Activated T-helper 9 cell treated with anti-CD3 and anti-CD28 coated beads, Interleukin-2, amount 50 U/mL, for 16 hours (primary cell): Measurements from ENCODE around the gene KRTAP10-3.

ENCODE experiments used
- DNase-seq: peaks from one replicate; pipeline ENCODE4 v3.0.0-alpha.2; 2020; ENCODE audit warnings: low read depth

The KRTAP10-3 gene

DNA sequence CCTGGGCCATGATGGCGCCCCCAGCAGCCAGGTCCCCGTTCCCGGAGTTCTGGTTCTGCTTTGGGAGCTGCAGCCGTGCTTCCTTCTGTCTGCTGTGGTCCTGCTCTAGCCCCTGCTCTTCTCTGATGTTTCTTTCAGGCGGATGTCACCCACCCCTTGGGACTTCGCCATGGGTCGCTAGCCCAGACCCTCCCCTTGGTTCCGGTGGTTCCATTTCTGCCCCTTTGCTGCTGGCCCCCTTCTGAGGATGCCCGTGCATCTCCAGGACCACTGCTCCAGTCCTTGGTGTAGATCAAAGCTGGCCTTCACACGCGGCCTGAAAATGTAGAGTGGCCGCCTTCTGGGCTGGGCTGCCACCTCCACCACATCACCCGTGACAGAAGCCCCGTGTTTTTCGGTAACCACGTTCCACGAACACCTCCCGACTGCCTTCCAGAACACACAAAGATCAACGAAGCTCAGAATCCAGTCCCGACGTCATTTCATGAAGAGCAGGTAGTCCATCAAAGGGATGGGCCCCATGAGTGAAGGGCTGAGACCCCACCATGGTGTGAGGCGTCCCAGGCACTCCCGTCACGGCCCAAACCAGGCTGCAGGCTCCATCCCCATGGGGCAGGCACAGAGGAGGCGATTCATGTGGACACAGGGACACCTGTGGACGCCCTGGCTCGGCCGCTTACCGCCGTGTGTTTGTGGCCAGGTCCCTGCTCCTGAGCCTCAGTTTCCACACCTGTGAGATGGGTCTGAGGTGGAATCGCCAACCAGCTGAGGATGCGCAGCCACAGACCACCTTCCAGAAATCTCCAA is 43.0 kb downstream of the KRTAP10-3 start:
- no peak for DNase-seq

DNA sequence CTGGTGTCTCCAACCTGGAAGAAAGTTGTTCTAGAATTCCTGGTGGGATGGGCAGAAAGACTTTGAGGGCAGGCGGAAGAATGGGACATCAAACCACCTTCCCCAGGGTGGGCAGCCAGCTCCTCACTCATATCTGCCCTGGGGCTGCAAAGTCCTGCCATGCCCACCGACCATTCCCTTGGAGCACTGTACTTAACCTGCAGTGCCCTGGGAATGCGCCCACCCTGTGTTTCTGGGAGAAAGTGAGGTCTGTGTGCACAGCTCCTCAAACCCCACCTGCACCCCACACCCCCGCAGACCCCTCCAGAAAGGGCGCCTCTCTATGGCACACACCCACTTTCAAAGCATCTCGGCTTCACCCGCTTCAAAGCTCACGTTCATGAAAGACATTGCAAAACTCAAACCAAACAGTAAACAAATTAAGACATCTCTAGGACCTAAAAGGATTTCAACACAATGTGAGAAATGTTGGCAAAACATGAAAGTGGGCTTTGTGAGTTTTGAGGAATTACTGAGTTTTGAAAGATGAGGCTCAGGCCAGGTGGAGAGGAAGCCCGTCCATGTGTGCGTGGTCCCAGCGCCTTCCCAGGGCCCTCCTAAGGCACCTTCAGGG is 43.7 kb downstream of the KRTAP10-3 start:
- no peak for DNase-seq

DNA sequence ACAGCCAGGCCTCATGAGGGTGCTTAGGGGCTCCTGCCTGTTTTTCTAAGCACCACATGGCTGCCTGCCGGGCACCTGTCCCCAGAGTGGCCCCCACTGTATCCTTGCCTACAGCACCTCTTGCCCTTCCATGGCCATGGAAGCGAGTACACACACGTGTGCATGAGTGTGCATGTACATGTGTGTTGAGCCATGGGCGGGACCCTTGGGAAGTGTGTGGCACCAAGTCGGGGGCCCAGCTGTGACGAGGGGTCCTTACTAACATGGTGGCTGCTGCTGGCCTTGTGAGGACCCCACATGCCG is 44.4 kb downstream of the KRTAP10-3 start:
- DNase-seq, result no peak

DNA sequence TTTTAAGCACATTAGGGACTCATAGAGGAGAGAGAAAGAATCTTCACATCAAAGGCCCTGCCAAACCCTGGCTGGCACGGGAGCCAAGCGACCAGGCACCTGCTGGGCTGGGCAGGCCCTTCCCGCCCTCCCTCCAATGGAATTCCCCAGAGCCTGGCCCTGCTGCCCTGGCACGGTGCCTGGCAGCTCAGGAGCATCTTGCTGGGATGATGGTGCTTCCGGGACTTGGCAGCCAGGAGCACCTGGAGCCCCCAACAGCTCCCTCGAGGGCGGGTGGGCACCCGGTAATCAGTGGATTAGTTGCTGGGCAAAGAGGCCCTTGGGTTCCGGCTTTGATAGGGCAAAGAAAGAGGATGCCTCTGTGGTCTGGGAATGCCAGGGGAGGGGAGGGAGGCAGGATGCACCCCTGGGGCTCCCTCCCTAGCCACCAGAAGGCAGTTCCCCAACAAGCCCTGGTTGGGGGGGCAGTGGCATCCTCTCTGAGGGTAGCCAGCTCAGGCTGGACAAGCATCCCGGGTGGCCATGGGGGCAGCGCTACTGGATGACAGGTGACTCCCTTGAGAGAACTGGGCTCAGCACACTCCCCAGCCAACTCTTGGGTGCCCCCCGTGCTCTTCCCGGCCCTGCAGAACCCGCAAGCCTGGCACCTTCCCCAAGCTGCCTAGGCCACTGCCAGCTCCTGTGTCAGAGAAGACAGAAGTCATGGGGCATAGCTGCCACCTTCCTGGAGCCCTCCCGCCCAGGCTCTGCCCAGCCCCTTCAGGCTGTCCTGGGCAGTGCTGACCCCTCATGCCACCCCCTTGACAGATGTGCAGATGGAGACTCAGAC is 45.0 kb downstream of the KRTAP10-3 start:
- DNase-seq, result no peak

DNA sequence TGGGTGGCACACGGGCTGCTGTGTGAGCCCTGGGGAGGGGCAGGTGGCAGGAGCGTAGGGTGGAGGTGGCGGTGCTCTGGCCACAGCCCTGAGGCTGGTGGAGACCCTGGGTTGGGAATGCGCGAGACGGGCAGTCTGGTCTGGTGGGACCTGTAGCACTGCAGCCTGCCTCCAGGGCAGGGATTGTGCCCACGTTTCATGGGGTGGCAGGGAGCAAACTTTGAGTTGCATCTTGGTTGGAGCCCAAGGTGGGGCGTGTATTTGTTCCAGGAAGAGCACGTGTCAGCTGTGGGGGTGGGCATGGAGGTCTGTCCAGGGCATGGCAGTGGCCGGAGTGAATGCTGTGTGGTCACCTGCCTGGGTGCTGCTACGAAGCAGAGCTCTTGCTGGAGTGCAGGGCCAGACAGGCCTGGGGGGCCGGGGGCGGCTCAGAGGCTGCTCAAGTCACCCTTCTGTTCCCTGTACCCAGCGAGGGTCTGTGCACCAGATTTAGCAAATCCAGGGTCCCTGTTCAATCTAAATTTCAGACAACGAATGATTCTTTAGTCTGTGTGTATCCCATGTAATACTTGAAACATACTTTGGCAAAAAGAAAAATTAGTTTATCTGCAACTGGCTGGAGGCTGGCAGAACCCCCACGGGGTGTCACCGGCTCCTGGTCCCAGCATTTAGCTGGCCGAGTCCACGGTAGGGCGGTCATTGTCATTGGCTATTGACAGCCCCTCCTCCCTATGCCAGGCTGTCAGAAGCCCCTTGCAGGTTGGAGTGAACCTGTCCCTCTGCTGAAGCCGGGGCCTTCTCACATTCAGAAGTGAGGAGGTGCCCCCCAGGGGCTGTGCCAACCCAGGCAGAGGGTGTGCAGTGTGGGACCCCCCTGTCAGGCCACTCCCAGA is 45.9 kb downstream of the KRTAP10-3 start:
- DNase-seq, result no peak

DNA sequence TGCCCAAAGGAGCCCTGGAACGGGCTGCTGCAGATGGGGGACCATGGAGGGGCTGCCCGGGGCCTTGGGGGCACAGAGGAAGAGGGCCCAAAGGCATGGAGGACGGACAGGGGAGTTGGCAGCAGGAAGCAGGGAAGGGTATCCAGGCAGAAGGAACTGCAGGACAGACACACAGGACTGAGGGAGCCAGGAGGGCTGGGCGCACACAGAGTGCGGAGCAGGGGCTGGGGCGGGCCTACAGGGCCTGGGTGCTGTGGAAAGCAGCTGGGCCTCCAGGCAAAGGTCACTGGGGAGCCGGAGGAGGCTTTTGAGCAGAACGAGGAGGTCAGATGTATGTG is 46.7 kb downstream of the KRTAP10-3 start:
- DNase-seq, result no peak

DNA sequence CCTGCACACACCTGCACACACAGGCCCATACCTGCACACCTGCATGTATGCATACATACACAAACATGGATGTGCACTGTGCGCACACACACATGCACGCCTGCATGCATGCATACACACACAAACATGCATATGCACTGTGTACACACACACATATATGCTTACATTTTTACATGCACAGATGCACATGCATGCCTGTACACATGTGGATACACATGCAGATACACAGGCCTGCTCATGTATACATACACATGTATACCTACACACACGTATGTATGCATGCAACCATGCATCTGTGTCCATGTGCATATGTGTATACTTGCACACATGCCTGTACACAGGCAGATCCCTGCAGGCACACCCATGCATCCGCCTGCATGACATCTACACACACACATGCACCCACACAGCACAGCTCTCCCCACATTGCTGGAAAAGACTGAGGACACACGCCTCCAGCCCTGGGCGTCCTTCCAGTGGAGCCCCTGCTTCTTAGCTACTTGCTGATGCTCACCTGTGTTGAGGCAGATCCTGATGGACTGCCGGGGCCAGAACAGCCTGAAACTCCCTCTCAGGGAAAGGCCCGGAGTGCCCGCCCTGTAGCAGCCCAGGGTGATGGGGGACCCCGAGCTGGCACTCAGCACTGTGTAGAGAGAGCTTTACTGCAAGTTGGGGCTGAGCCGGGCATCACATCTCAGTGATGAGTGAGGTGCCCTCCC is 47.2 kb downstream of the KRTAP10-3 start:
- no peak for DNase-seq

DNA sequence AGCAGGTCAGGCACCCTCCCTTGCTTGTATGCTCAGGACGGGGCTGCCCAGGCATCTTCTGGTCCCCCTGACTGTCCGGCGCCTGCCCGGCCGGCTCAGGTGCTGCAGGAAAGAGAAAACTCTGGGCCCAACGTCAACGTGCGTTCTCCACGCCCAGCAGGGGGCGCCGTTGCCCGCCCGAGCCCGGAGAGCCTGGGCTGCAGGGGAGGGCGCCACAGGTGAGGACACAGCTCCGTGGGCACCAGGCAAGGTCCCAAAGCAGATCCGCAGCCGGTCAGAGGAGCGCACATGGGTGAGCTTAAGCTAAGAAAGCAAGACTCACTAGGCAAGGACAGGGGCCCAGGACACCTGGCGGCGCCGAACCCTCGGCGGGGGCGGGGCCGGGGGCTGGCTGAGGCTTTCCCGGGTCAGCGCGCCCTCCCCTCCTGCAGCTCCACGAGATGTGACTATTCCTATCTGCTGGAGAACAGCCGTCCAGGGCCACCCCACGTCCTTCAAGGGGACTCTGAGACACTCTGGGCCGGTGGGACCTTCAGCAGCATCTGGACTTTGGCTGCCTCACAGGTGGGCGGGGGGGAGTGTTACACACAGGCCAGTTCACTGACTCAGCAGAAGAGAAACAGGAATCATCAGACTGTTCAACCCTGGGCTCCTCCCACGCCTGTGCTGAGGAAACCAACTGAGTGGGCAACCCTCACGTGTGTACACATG is 47.9 kb downstream of the KRTAP10-3 start:
- DNase-seq, result peak; percentile 73

DNA sequence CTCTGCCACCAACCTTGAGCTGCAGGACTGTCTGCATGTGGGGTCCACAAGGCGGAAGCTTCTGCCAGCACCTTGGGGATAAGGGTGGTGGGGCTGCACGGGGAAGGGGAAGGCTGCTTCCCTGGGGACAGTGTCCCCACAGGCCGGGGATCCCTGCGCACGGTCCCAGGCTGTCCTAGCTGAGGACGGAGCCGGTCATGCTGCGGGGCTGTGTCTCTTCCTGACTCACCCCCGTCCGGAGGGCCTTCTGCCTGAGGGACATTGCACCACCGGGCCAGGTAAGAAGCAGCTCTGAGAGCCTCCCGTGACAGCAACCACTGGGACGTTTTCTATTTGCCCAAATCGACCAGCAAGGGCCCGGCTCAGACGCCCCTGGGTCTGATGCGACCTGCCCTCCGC is 48.5 kb downstream of the KRTAP10-3 start:
- no peak for DNase-seq

DNA sequence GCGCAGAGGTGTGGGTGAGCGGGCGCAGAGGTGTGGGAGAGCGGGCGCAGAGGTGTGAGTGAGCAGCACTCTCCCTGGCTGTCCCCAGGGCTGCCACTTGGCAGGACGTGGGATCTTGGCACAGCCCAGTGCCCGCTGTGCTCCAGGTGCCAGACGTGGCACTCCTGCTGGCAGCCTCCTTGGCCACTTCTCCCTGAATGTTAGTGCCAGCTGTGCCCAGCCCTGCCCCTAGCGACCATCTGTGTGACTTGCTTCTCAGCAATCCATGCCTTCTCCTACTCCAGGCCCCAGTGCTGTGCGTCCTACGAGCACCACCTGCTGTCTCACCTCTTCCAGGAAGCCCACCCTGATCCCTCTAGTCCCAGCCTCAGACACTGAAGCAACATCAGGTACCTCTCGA is 49.1 kb downstream of the KRTAP10-3 start:
- DNase-seq, result no peak

DNA sequence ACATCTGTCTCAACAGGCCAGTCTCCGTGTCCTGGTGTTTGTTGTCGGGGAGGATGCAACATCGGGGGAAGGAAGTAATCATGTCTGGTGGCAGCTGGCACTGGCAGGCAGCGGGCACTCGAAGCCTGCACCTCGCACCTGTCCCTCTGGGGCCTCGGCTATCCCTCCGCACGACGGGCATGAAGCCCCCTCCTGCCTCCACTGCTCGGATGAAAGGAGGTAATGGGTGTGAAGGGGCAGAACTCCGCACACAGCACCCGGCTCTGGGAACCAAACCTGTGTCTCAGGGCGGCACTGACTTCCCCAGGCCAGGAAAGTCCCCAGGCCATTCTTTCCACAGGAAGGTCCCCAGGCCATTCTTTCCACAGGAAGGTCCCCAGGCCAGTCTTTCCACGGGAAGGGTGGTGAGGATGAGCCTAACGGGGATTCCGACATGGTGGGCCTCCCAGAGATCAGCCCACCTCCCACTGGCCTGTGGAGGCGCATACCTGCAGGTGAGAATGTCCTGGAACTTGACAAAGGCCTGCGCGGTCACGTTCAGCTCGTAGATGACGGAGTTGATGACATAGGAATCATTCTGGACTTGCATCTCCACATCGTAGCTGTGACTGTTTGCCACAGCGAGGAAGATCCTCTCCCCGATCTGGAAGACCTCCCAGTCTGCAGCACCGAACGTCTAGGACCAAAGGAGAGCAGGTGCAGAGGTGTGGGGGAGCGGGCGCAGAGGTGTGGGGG is 49.7 kb downstream of the KRTAP10-3 start:
- DNase-seq, result no peak

DNA sequence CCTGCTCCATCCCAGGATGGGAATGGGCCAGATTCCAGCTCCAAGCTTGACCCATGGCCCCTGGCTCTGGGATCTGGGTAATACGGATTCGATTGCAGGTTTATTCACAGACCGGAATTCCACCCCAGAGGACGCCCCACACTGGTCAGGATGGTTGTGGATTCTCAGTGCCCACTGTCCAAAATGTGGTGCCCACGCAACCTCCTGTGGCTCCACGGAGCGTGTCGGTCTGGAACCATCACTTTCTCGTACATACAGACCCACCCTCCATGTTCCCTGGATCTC is 50.2 kb downstream of the KRTAP10-3 start:
- DNase-seq, result no peak
